Liver (tissue), 3 donors: ENCODE results near the gene UBA6.

ENCODE experiments used
- GABPA ChIP-seq, 2 donors: IDR thresholded peaks in 1 of 2; conservative IDR thresholded peaks in 1 of 2; 2 replicates each; pipeline ENCODE4 v1.6.1; 2016; ENCODE audit warnings: antibody characterized with exemption in 2 of 2, mild to moderate bottlenecking in 1 of 2, moderate library complexity in 1 of 2
- HNF4G ChIP-seq: IDR thresholded peaks from 2 replicates; pipeline ENCODE4 v1.6.1; 2016; ENCODE audit warnings: antibody characterized with exemption
- JUND ChIP-seq, 2 donors: IDR thresholded peaks; 2 replicates each; pipeline ENCODE4 v1.6.1; 2016; ENCODE audit warnings: antibody characterized with exemption in 2 of 2
- RAD21 ChIP-seq, 2 donors: IDR thresholded peaks; 2 replicates each; pipeline ENCODE4 v1.6.1; 2016; ENCODE audit warnings: antibody characterized with exemption in 2 of 2, mild to moderate bottlenecking in 2 of 2
- RXRA ChIP-seq, 2 donors: IDR thresholded peaks; 2 replicates each; pipeline ENCODE4 v1.6.1; 2017 to 2018; ENCODE audit warnings: antibody characterized with exemption in 2 of 2, mild to moderate bottlenecking in 1 of 2
- SP1 ChIP-seq: IDR thresholded peaks from 2 replicates; pipeline ENCODE4 v1.6.1; 2018; ENCODE audit warnings: antibody characterized with exemption, mild to moderate bottlenecking
- YY1 ChIP-seq: IDR thresholded peaks from 2 replicates; pipeline ENCODE4 v1.6.1; 2016; ENCODE audit warnings: antibody characterized with exemption, mild to moderate bottlenecking
- TF ChIP-seq, protein P1 (sequence below): fragments of 150-350 bp; IDR thresholded peaks from 2 replicates; pipeline ENCODE4 v1.5.1; 2017; ENCODE audit warnings: improper control_type of control experiment, low read depth, low read length; ENCODE audit not compliant: missing input control
- TF ChIP-seq, protein P2 (sequence below): IDR thresholded peaks from 2 replicates; pipeline ENCODE4 v1.6.1; 2016; ENCODE audit warnings: antibody characterized with exemption
- TF ChIP-seq, protein P3 (sequence below): IDR thresholded peaks from 2 replicates; pipeline ENCODE4 v1.6.1; 2016; ENCODE audit warnings: antibody characterized with exemption
- donor health status: healthy.
- donor health status: healthy.

DNA sequence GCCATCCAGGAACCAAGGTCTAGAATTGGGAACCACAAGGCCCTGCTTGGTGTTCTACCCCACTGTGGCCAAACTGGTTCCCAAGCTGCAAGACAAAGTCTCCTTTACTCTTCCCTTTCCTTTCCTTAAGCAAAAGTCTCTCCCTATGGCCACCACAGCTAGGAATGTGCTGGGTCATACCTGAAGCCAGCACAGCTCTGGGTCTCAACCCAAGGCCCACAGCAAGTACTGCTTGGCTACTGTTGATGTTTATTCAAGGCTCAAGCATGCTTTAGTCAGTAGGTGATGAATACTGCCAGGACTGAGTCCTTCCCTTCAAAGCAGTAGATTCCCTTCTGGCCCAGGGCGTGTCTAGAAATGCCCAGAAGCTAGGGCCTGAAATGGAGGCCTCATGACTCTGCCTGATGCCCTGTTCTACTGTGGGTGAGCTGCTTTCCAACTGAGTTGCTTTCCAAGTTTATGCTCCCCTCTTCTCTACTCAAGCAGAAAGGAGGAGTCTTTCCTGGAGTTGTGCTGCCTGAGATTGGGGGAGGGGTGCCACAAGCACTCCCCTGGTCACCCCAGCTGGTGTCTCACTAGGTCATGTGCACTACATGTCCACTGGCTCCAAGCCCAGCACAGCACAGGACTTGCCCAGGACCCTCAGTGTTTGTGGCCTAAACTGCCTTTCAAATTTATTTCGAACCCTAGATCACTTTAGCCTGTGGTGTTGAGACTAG lies 97.5 kb downstream of the UBA6 start:
- TF ChIP-seq, protein P1, sequence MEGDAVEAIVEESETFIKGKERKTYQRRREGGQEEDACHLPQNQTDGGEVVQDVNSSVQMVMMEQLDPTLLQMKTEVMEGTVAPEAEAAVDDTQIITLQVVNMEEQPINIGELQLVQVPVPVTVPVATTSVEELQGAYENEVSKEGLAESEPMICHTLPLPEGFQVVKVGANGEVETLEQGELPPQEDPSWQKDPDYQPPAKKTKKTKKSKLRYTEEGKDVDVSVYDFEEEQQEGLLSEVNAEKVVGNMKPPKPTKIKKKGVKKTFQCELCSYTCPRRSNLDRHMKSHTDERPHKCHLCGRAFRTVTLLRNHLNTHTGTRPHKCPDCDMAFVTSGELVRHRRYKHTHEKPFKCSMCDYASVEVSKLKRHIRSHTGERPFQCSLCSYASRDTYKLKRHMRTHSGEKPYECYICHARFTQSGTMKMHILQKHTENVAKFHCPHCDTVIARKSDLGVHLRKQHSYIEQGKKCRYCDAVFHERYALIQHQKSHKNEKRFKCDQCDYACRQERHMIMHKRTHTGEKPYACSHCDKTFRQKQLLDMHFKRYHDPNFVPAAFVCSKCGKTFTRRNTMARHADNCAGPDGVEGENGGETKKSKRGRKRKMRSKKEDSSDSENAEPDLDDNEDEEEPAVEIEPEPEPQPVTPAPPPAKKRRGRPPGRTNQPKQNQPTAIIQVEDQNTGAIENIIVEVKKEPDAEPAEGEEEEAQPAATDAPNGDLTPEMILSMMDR, result no peak
- TF ChIP-seq, protein P2, sequence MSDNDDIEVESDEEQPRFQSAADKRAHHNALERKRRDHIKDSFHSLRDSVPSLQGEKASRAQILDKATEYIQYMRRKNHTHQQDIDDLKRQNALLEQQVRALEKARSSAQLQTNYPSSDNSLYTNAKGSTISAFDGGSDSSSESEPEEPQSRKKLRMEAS, result no peak
- TF ChIP-seq RXRA (IDR thresholded peaks at IDR 0.05) (no peak), JUND (IDR thresholded peaks at IDR 0.05) (no peak), SP1 (no peak), HNF4G (no peak), RAD21 (IDR thresholded peaks at IDR 0.05) (no peak), GABPA (IDR thresholded peaks at IDR 0.05 in 1 of 2, conservative IDR thresholded peaks at IDR 0.05 in 1 of 2) (no peak), YY1 (no peak)
- TF ChIP-seq, protein P3, sequence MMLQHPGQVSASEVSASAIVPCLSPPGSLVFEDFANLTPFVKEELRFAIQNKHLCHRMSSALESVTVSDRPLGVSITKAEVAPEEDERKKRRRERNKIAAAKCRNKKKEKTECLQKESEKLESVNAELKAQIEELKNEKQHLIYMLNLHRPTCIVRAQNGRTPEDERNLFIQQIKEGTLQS, result no peak
